ENCODE data around the gene TMEM44.
A peak's percentile ranks its signal among the peaks of the same experiment; 100 is the strongest.
"Not testable (repeated sequence)": the region's sequence is repeated elsewhere in the genome, so short reads cannot be mapped to it uniquely, and the experiment has no call there.

TMEM44 gene

GRCh38 chr3:194640829-194641228 lies 7.6 kb upstream of the TMEM44 start:
- peak; percentile 29 for DNase-seq

- no peak for DNase-seq
Measured at GRCh38 chr3:194638991-194639605, 5.9 kb upstream of the TMEM44 start.

DNA sequence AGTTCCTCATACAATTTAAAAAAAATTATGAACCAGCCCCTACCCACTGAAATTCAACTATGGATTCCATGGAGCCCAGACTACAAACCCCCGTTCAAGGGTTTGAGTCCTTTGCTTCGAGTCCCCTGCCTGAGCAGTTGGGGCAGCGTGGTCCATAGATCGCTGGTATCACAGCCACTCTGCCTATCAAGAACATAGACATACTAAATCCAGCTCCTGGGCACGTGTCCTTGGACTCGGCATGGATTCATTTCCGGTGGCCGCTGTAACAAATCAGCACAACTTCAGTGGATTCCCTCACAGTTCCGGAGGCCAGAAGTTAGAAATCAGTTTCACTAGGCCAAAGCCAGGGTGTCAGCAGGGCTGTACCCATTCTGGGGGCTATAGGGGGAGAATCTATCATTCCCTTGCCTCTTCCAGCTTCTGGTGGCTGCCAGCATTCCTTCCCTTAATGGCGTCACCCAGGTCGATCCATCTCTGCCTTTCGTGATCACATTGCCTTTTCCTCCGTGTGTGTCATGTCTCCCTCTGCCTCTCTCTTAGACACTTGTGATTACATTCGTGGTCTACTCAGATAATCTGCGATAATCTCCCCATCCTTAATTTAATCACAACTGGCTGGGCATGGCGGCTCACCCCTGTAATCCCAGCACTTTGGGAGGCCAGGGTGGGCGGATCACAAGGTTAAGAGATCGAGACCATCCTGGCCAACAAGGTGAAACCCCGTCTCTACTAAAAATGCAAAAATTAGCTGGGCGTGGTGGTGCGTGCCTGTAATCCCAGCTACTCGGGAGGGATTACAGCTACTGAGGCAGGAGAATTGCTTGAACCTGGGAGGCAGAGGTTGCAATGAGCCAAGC lies 4.6 kb upstream of the TMEM44 start:
- no peak for DNase-seq

GRCh38 chr3:194637066-194637465 lies 3.8 kb upstream of the TMEM44 start:
- peak; percentile 75 for DNase-seq

GRCh38 chr3:194632809-194633348 lies 340 bp downstream of the TMEM44 start:
- peak; percentile 83 for DNase-seq

GRCh38 chr3:194632226-194632808 lies 902 bp downstream of the TMEM44 start:
- no peak for DNase-seq

- DNase-seq = peak; percentile 19
Measured at GRCh38 chr3:194631696-194632095, 1.5 kb downstream of the TMEM44 start.

DNA sequence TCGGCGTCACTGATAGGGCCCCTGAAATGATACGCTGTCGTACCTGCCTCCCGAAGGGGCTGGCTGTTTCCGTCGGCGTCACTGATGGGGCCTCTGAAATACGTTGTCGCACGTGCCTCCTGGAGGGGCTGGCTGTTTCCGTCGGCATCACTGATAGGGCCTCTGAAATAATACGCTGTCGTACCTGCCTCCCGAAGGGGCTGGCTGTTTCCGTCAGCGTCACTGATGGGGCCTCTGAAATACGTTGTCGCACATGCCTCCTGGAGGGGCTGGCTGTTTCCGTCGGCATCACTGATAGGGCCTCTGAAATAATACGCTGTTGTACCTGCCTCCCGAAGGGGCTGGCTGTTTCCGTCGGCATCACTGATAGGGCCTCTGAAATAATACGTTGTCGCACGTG lies 2.5 kb downstream of the TMEM44 start:
- DNase-seq = not testable (repeated sequence)

- DNase-seq = no peak
Measured at GRCh38 chr3:194624956-194625355, 8.3 kb downstream of the TMEM44 start.

DNA sequence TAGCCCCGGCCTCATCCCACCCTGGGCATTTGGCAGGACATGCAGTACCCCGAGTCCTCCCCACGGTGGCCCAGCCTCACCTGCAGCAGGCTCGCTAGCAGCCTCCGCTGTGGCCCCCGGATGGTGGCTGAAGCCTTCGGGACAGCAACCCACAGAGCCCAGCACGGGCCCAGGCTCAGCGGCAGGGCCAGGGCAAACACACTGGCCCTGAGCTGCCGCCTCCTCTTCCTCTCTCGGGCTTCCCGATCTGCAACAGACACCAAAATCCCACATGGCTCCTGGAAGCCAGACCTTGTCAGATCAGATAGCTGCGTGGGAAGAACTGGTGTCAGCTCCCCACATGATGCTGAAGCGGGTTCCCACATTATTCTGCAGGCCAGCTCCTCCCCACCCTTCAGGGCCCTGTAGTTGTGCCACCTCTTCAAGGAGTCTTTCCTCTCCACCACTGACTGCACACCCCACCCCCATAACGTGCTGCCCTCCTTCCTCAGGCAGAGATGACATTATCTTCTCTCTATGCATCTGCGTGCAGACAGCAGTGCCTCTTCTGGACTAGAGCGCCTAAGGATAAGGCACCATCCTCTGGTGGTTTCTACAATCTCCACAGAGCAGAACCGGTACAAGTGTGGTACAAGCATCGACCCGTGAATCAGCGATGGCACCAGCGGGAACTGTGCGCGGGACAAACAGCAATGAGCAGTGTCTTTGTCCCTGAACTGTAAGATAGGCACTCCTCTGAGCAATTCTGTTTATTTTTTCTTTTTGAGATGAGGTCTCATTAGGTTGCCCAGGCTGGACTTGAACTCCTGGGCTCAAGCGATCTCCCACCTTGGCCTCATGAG lies 9.5 kb downstream of the TMEM44 start:
- no peak for DNase-seq

DNA sequence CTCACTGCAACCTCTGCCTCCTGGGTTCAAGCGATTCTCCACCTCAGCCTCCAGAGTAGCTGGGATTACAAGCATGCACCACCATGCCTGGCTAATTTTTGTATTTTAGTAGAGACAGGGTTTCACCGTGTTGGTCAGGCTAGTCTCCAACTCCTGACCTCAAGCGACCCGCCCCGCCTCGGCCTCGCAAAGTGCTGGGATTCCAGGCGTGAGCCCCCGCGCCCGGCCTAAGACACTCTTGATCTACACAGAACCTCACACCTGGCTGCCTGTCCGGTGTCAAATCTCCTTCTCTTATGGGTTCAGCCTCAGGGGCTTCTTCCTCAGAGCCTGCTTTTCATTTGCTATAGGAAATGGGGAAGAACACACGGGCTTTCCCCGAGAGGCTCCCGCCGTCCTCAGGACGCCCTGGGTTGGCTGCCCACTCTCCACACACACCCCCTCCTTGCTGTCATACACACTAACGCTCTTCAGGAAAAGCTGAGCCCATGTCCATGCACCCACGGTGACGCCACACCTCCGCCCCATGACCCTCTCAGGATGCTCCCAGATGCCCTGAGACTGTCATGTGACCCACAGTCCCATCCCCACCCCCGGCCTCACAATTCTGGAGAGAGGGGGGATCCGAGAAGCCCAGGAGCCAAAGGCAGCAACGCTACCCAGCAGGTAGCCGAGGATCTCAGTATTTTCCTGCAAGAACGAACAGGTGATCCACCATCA lies 10.4 kb downstream of the TMEM44 start:
- DNase-seq = no peak

DNA sequence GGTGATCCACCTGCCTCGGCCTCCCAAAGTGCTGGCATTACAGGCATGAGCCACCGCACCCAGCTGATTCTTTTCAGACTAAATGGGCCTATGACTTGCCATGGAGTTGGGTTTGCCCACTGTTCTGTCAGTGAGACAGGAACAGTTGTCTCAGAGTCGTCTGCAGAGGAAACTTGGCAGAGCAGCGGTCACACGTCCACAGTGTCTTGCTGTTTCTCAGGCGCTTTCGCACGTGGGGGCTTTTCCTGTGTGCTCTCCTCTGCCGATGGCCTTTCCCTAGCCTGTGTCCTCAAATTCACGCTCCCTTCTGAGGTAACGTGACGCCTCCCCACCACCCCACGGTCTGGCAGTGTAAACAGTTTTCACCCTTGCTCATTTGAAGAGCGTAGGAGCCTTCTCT lies 11.3 kb downstream of the TMEM44 start:
- DNase-seq = no peak

GRCh38 chr3:194620196-194620595 lies 13.0 kb downstream of the TMEM44 start:
- DNase-seq = no peak

- DNase-seq = no peak
Measured at GRCh38 chr3:194619741-194620140, 13.5 kb downstream of the TMEM44 start.

- DNase-seq = no peak
Measured at GRCh38 chr3:194618858-194619608, 14.2 kb downstream of the TMEM44 start.

DNA sequence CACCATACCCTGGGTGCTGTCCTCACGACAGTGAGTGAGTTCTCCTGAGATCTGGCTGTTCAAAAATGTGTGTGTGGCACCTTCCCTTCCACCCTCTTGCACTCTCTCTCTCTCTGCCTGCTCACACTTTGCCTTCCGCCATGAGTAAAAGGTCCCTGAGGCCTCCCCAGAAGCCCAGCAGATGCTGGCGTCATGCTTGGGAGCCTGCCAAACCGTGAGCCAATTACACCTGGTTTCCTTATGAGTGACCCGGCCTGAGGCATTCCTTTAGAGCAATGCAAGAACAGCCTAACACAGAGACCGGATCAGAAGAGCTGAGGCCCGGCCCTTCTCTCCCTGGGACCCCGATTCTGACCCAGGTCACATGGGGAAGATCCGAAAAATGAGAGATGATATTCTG lies 15.4 kb downstream of the TMEM44 start:
- DNase-seq = peak; percentile 59

GRCh38 chr3:194617143-194617671 lies 16.0 kb downstream of the TMEM44 start:
- DNase-seq = no peak

- DNase-seq = no peak
Measured at GRCh38 chr3:194615226-194615625, 18.0 kb downstream of the TMEM44 start.

GRCh38 chr3:194612221-194612620 lies 21.0 kb downstream of the TMEM44 start:
- no peak for DNase-seq

- no peak for DNase-seq
Measured at GRCh38 chr3:194610689-194611088, 22.5 kb downstream of the TMEM44 start.

DNA sequence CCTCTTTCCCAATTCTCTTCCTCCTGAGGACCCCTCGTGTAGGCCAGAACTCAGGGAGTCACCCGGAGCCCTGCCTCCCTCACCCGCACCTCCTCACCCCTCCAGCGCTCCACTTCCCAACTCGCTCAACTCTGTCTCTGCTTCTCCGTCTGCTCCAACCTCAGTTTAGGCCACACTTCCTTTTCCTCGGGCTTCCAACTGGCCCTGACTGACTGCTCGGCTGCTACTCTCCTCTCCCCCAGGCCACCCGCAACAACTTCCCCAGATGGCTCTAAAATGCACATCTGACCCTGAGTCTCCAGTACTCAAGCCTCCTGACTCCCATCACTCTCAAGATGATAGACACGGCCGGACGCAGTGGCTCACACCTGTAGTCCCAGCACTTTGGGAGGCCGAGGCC lies 23.6 kb downstream of the TMEM44 start:
- DNase-seq = no peak
